NT2/D1 (cell line): Measurements from ENCODE around the gene FBXO46.
"Not testable (repeated sequence)": the region's sequence is repeated elsewhere in the genome, so short reads cannot be mapped to it uniquely, and the experiment has no call there.

ENCODE experiments used
- SUZ12 ChIP-seq: IDR thresholded peaks from 2 replicates; pipeline ENCODE4 v1.6.1; 2011; ENCODE audit not compliant: insufficient read length, insufficient read depth; ENCODE audit errors: extremely low read depth
- YY1 ChIP-seq: IDR thresholded peaks from 2 replicates; pipeline ENCODE4 v1.6.1; 2011; ENCODE audit not compliant: insufficient read length, insufficient read depth
- ZNF274 ChIP-seq: IDR thresholded peaks from 2 replicates; pipeline ENCODE4 v1.6.1; 2011; ENCODE audit warnings: mild to moderate bottlenecking, low read depth, low read length

DNA sequence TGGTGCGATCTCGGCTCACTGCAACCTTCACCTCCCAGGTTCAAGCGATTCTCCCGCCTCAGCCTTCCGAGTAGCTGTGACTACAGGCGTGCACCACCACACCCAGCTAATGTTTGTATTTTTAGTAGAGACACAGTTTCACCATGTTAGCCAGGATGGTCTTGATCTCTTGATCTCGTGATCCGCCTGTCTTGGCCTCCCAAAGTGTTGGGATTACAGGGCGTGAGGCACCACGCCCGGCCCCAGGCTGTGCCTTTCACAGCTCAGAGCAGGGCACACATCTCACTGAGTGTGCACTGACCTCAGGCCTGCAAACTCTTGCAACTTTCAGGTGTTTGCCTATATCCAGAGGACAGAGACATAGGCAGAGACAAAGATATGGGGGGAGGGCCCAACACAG, 45.7 kb downstream of the FBXO46 start:
- not testable (repeated sequence) for TF ChIP-seq SUZ12, YY1, ZNF274
